HG02943 (cell line): Measurements from ENCODE around the gene MT1E.

Experiments used
- ATAC-seq: cut with Tn5 transposase; IDR thresholded peaks from one replicate; pipeline ENCODE4 v1.9.1; 2021; ENCODE audit warnings: mild to moderate bottlenecking, low read depth, moderate library complexity; ENCODE audit not compliant: unreplicated experiment

Gene MT1E

GRCh38 chr16:56623637-56624036 lies 1.9 kb upstream of the MT1E start:
- ATAC-seq: no peak

DNA sequence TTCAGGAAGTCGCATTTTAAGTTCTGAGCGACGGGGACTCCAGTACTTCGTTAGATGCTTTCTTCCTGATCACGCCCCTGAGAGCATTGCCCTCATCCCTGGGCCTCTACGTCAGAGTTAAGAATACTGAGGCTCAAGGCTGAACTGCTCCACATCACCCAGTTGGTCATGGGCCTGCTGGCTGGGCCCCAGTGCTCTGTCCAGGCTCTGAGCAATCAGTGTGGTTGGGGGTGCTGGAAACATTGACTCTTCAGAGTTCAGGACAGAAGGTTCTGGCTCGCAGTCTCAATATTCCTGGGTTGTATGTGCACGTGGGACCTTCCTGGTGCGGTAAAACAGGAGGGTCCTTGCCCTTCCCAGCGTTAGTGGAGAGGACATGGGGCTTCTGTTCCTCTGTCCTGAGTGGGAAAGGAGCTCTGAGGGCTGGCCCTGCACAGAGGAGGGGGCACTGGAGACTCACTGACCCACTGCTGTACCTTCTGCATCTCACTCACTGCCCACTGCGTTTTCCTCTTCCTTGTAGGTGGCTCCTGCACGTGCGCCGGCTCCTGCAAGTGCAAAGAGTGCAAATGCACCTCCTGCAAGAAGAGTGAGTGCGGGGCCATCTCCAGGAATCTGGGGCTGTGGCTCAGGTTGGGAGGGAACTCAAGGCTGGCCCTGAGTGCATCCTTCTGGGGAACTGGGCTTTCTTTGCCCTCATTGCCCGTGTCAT lies 518 bp downstream of the MT1E start:
- ATAC-seq: no peak

- no peak for ATAC-seq
Observed at GRCh38 chr16:56626685-56627084, 1.1 kb downstream of the MT1E start.

DNA sequence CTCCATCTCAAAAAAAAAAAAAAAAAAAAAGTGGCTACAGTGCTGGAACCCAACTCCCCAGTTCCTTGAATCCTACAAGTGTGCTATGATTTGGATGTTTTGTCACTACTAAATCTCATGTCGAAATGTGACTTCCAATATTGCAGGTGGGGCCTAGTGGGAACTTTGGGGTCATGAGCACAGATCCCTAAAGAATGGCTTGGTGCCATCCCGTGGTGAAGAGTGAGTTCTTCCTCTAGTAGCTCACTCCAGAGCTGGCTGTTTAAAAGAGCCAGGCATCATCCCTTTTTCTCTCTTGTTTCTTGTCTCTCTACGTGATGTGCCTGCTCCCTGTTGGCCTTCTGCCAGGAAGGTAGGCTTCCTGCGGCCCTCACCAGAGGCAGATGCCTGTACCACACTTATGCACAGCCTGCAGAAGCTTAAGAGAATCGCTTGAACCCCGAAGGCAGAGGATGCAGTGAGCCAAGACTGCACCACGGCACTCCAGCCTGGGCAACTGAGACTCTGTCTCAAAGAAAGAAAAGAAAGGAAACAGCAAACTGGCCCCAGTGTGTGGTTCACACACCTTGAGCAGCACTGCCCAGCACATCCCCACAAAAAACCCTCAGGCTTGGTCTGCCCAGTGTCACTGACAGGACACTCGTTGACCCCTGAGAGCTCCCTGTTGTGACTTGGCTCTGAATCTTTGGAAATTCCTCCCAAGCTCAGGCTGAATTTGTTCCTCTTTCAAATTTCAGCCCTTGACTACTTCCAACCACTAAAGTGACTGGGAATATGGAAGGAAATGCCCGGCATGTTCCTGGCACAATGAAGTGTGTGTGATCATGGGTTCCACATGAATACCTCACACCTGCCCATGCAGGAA lies 3.1 kb downstream of the MT1E start:
- no peak for ATAC-seq

GRCh38 chr16:56629531-56629930 lies 4.0 kb downstream of the MT1E start:
- no peak for ATAC-seq

DNA sequence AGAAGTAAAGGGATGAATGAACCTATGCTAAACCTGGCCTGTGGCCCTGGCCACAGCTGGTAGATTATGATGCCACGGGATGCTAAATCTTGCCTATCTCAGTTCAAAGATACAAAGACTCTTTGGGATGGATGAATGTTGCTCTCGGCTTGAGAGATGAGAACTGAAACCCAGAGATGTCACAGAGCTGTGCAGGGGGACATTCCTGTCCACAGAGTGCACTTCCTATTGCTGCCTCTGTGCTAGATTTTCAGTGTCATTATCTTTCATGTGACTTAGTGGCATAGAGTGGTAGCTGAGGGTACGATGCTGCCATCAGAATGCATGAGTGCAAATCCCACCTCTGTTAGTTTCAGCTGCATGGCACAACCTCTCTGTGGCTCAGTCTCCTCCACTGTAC lies 4.6 kb downstream of the MT1E start:
- no peak for ATAC-seq

DNA sequence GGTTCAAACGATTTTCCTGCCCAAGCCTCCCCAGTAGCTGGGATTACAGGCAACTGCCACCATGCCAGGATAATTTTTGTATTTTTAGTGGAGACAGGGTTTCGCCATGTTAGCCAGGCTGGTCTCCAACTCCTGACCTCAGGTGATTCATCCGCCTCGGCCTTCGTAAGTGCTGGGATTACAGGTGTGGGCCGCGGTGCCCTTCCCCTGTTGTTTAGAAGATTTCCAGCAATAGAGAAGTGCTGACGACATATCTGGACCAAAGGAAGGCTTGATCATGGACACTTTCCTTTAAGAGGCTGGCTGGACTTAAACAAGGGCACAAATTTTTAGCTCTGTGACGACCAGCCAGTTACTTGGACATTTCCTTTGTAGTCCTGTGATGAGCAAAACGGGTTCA lies 5.6 kb downstream of the MT1E start:
- no peak for ATAC-seq

GRCh38 chr16:56631832-56632155 lies 6.2 kb downstream of the MT1E start:
- ATAC-seq: no peak

GRCh38 chr16:56632156-56632847 lies 6.7 kb downstream of the MT1E start, which contains the start of gene MT1M:
Gene MT1M (plus strand): TSS chr16:56632659. CDS start chr16:56632732, 73 bp downstream.
- no peak for ATAC-seq

- no peak for ATAC-seq
Observed at GRCh38 chr16:56632848-56633365, 7.3 kb downstream of the MT1E start.

DNA sequence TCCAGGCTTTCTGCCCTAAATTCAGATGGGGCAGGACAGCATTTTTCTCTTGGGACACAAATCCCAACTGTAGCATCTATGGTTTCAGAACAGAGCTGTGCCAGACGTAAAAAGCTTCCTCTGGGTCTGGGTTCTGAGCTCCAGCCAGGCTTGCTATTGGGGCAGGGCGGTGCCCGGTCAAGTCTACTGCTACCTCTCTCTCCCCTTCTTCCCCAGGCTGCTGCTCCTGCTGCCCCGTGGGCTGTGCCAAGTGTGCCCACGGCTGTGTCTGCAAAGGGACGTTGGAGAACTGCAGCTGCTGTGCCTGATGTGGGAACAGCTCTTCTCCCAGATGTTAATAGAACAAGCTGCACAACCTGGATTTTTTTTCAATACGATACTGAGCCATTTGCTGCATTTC lies 8.0 kb downstream of the MT1E start:
- ATAC-seq: no peak

- ATAC-seq: no peak
Observed at GRCh38 chr16:56634715-56635440, 9.3 kb downstream of the MT1E start.

- no peak for ATAC-seq
Observed at GRCh38 chr16:56635441-56635967, 9.9 kb downstream of the MT1E start.

DNA sequence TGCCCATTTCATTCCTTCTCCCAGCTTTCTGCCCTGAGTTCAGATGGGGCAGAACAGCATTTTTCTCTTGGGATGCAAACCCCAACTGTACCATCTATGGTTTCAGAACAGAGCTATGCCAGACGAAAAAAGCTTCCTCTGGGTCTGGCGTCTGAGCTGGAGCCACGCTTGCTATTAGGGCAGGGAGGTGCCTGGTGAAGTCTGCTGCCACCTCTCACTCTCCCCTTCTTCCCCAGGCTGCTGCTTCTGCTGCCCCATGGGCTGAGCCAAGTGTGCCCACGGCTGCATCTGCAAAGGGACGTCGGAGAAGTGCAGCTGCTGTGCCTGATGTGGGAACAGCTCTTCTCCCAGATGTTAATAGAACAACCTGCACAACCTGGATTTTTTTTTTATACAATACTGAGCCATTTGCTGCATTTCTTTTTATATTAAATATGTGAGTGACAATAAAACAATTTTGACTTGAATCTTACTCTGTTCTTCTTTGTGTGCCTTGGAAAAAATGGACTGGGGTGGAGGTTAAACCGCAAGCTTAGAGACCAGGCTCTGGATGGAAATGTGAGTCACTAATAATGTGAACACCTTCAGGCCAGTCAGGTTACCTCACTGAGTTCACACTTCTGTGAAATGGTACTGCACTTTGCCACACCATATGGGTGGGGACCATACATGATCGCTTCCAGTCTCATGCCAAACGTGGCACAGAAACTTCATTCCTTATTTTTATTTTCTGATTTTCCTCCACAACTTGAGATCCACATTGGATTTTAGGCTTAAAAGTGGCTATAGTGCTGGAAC lies 11.2 kb downstream of the MT1E start:
- no peak for ATAC-seq

DNA sequence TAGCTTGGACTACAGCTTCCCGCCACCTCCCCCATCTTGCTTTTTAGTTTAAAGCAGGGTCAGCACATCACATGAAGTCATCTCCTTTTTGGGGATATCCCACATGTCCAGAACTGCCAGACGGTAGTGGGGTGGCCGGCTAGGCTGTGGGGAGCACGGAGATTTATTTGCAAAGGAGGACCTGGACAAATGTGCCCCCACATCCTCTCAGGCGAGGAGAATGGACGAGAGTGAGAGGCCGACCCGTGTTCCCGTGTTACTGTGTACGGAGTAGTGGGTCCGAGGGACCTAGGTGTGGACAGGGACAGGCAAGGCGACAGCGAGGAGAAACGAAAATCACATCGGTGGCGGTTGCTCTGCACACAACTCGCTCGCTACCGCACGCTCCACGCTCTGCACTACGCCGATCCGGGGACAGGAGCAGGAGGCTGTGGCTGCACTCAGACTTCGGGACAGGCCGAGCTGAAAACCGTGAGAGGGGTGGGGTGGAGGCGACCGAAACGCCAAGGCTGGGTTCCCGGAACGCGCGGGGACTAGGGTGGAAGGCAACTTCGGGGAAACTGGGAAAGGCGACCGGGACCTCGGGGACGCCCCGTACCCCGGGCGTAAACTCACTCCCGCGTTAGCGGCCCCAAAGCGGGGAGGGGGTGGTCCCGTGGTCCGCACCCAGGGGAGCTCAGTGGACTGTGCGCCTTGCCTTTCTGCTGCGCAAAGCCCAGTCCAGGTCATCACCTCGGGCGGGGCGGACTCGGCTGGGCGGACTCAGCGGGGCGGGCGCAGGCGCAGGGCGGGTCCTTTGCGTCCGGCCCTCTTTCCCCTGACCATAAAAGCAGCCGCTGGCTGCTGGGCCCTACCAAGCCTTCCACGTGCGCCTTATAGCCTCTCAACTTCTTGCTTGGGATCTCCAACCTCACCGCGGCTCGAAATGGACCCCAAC lies 12.5 kb downstream of the MT1E start, which contains the start of gene MT1A:
Gene MT1A (plus strand): TSS at position 853 of the 937 bp plus-strand sequence. CDS start 73 bp downstream, at position 926.
- no peak for ATAC-seq

DNA sequence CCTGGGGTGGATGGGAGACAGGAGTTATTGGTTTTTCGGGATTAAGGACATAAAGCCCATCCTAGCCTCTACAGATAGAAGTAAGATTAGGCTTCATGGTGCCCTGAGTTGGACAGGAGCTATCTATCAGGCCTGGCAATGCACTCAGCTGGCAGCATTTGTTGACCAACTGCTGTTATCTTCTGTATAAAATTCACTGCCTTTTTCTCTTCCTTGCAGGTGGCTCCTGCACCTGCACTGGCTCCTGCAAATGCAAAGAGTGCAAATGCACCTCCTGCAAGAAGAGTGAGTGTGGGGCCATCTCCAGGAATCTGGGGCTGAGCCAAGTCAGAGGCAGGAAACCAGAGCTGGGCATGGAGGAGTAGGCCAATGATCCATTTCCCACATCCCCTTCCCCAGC lies 13.5 kb downstream of the MT1E start:
- no peak for ATAC-seq

DNA sequence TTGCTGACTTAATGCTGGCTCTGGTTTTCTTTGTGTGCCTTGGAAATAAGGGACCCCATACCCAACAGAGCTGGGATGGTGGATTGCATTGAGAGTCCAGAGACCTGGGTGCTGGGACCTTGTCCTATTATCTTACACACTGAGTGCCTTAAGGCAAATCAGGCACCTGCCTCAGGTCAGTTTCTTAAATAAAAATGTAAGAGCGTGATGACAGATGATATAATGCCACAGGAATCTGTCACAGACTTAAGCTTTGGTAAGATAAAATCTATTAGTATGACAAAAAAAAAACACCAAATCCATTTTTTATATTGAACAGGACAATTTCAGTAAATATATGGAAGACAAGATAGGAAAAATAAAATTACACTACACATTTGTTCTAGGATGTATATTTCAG lies 14.5 kb downstream of the MT1E start:
- no peak for ATAC-seq

GRCh38 chr16:56641166-56641565 lies 15.6 kb downstream of the MT1E start:
- no peak for ATAC-seq
